ENCODE data around the gene CMTM7. TPM values are rescaled to one million over a fixed set of nuclear protein-coding genes. Genes with fewer than 3 reads are reported as not detected.
"Not testable (repeated sequence)": the region's sequence is repeated elsewhere in the genome, so short reads cannot be mapped to it uniquely, and the experiment has no call there.

Gene CMTM7
- total RNA-seq, 1 experiment from 2014 or later, result 62.6 TPM

DNA sequence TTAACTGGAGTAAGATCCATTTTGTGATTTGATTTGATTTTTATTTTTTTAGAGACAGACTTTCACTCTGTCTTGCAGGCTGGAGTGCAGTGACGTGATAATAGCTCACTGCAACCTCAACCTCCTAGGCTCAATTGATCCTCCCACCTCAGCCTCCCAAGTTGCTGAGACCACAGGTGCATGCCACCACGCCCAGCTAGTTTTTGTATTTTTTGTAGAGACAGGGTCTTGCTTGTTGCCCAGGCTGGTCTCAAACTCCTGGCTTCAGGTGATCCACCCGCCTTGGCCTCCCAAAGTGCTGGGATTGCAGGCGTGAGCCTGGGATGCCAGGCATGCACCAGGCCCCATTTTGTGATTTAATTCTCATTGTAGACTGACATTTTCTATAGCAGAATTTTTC lies 47.8 kb downstream of the CMTM7 start:
- H3K9me2 ChIP-seq (ENCODE audit: insufficient read depth); BruUV-seq (replicated peaks); H2AFZ ChIP-seq (ENCODE audit: low read depth, low read length, poor library complexity, severe bottlenecking); H3K9me3 ChIP-seq (ENCODE audit: control insufficient read depth in 1 of 2, insufficient read depth in 1 of 2, low read depth in 1 of 2, low read length in 2 of 2); CTCF ChIA-PET; H3K27me3 ChIP-seq (ENCODE audit: insufficient read depth, low read length); intact Hi-C loops (cut with micrococcal nuclease); RAD21 ChIA-PET (ENCODE audit: low non-redundant PET in 1 of 2, low total read pairs in 2 of 2, uncharacterized antibody in 2 of 2, unreplicated experiment in 2 of 2); H3K27ac ChIP-seq (ENCODE audit: low read depth, low read length); H3K36me3 ChIP-seq (ENCODE audit: control insufficient read depth in 1 of 2, insufficient read depth in 2 of 2, low read length in 2 of 2); DNase-seq (ENCODE audit: low read depth, low spot score); POLR2A ChIA-PET; H3K4me3 ChIP-seq (replicated peaks in 1 of 2; ENCODE audit: low read depth in 1 of 2, low read length in 2 of 2); ATAC-seq; H3K9ac ChIP-seq (ENCODE audit: low read length); H3K4me2 ChIP-seq (ENCODE audit: low read length); H4K20me1 ChIP-seq (ENCODE audit: insufficient read depth): not testable (repeated sequence)
- H3K79me2 ChIP-seq (ENCODE audit: insufficient read depth, low read length), result peaks cover 91% of the 10 kb centered on the region
- peaks cover 2 to 66% of the 10 kb centered on the region in 2 experiments; a peak in 2 of 4 replicates for H3K4me1 ChIP-seq (ENCODE audit: control insufficient read depth in 1 of 2, insufficient read depth in 2 of 2, low read length in 2 of 2)

DNA sequence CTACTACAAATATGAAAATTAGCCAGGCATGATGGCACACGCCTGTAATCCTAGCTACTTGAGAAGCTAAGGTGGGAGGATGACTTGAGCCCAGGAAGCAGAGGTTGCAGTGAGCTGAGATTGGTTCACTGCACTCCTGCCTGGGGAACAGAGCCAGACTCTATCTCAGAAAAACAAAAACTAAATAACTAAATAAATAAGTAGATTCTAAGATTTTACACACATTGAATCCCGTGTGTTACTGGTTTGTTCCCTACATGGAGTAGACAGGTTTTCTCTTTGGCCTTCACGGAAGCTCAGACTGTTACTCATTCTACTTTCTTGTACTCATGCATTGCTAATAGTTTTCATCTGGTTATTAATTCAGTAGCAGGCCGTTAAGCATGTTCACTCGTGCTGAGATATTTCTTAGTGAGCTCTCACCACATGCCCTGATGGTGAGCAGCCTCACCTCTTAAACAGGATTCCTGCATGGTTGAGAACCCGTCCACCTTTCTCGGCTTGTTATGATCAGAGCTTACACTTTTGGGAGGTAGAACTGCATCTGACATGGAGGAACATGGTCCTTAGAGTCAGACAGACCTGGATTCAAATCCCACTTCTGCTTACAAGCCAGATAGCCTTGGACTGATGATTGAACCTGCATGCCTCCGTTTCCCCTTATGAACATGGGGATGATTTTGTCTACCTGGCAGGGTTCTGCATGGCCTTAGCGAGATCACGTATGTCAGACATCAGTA lies 49.1 kb downstream of the CMTM7 start:
- H3K27ac ChIP-seq (ENCODE audit: low read depth, low read length), result no peak overlapping the region
- POLR2A ChIA-PET, result no interaction called here
- BruUV-seq (replicated peaks), result no TSS peak
- ATAC-seq (no peak), DNase-seq (ENCODE audit: low read depth, low spot score) (no peak)
- intact Hi-C loops (cut with micrococcal nuclease), result no loop called here
- peaks cover 0 to 9% of the 10 kb centered on the region in 2 experiments; a peak in 2 of 4 replicates for H3K36me3 ChIP-seq (ENCODE audit: control insufficient read depth in 1 of 2, insufficient read depth in 2 of 2, low read length in 2 of 2)
- RAD21 ChIA-PET (ENCODE audit: low non-redundant PET in 1 of 2, low total read pairs in 2 of 2, uncharacterized antibody in 2 of 2, unreplicated experiment in 2 of 2), result no interaction called here
- no peak overlapping the region for H3K9ac ChIP-seq (ENCODE audit: low read length)
- CTCF ChIA-PET, result interaction anchor here (0.9 kb wide), 1 partner anchor 29 kb away, joined by 3 read pairs; no protein-coding TSS in a partner anchor
- H3K9me3 ChIP-seq (ENCODE audit: control insufficient read depth in 1 of 2, insufficient read depth in 1 of 2, low read depth in 1 of 2, low read length in 2 of 2), result no peaks in the 10 kb centered on the region
- no peaks in the 10 kb centered on the region for H3K27me3 ChIP-seq (ENCODE audit: insufficient read depth, low read length)
- no peaks in the 10 kb centered on the region; the same call in 1 of the 2 replicates for H4K20me1 ChIP-seq (ENCODE audit: insufficient read depth)
- no peak overlapping the region for H2AFZ ChIP-seq (ENCODE audit: low read depth, low read length, poor library complexity, severe bottlenecking)
- peaks cover 2 to 65% of the 10 kb centered on the region in 2 experiments; a peak in 2 of 4 replicates for H3K4me1 ChIP-seq (ENCODE audit: control insufficient read depth in 1 of 2, insufficient read depth in 2 of 2, low read length in 2 of 2)
- no peak overlapping the region for H3K4me3 ChIP-seq (replicated peaks in 1 of 2; ENCODE audit: low read depth in 1 of 2, low read length in 2 of 2)
- no peaks in the 10 kb centered on the region for H3K9me2 ChIP-seq (ENCODE audit: insufficient read depth)
- no peak overlapping the region for H3K4me2 ChIP-seq (ENCODE audit: low read length)
- TF ChIP-seq SP1 (IDR thresholded peaks at IDR 0.05; ENCODE audit: low read depth) (no peak), EZH2 (IDR thresholded peaks at IDR 0.05) (no peak), EZH2phosphoT487 (IDR thresholded peaks at IDR 0.05; ENCODE audit: borderline replicate concordance) (no peak), ZFX (IDR thresholded peaks at IDR 0.05) (no peak), FOSL1 (IDR thresholded peaks at IDR 0.05; ENCODE audit: low read depth) (no peak), JUND (IDR thresholded peaks at IDR 0.05) (no peak)
- TF ChIP-seq, protein P1, sequence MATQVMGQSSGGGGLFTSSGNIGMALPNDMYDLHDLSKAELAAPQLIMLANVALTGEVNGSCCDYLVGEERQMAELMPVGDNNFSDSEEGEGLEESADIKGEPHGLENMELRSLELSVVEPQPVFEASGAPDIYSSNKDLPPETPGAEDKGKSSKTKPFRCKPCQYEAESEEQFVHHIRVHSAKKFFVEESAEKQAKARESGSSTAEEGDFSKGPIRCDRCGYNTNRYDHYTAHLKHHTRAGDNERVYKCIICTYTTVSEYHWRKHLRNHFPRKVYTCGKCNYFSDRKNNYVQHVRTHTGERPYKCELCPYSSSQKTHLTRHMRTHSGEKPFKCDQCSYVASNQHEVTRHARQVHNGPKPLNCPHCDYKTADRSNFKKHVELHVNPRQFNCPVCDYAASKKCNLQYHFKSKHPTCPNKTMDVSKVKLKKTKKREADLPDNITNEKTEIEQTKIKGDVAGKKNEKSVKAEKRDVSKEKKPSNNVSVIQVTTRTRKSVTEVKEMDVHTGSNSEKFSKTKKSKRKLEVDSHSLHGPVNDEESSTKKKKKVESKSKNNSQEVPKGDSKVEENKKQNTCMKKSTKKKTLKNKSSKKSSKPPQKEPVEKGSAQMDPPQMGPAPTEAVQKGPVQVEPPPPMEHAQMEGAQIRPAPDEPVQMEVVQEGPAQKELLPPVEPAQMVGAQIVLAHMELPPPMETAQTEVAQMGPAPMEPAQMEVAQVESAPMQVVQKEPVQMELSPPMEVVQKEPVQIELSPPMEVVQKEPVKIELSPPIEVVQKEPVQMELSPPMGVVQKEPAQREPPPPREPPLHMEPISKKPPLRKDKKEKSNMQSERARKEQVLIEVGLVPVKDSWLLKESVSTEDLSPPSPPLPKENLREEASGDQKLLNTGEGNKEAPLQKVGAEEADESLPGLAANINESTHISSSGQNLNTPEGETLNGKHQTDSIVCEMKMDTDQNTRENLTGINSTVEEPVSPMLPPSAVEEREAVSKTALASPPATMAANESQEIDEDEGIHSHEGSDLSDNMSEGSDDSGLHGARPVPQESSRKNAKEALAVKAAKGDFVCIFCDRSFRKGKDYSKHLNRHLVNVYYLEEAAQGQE (IDR thresholded peaks at IDR 0.05; ENCODE audit: low read depth), result no peak
- TF ChIP-seq, protein P2, sequence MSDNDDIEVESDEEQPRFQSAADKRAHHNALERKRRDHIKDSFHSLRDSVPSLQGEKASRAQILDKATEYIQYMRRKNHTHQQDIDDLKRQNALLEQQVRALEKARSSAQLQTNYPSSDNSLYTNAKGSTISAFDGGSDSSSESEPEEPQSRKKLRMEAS (IDR thresholded peaks at IDR 0.05), result no peak
- H3K79me2 ChIP-seq (ENCODE audit: insufficient read depth, low read length), result peaks cover 89% of the 10 kb centered on the region

All from HCT116 (cell line).